Amniotic stem cell (primary cell): ENCODE measurements around the gene GNAI3.

Source experiments
- DNase-seq: peaks from one replicate; lab custom pipeline; 2025; lab: John Stamatoyannopoulos, UW

The GNAI3 gene

GRCh38 chr1:109637446-109637845, 89.0 kb downstream of the GNAI3 start:
- no peak for DNase-seq

- no peak for DNase-seq
These were observed 90.8 kb downstream of the GNAI3 start for GRCh38 chr1:109639063-109639840.

GRCh38 chr1:109639841-109640184, 91.4 kb downstream of the GNAI3 start:
- DNase-seq = no peak

GRCh38 chr1:109640285-109640865, 92.0 kb downstream of the GNAI3 start:
- no peak for DNase-seq

GRCh38 chr1:109641078-109641740, 92.8 kb downstream of the GNAI3 start:
- no peak for DNase-seq

- no peak for DNase-seq
These were observed 93.4 kb downstream of the GNAI3 start for GRCh38 chr1:109641861-109642260.

- DNase-seq = no peak
These were observed 94.2 kb downstream of the GNAI3 start for GRCh38 chr1:109642626-109643025.

GRCh38 chr1:109643385-109644230, 95.2 kb downstream of the GNAI3 start:
- DNase-seq = no peak

GRCh38 chr1:109644670-109645069, 96.3 kb downstream of the GNAI3 start:
- DNase-seq = no peak

GRCh38 chr1:109649491-109649914, 101.1 kb downstream of the GNAI3 start:
- DNase-seq = no peak

- no peak for DNase-seq
These were observed 102.2 kb downstream of the GNAI3 start for GRCh38 chr1:109650609-109651008.

GRCh38 chr1:109652402-109652801, 104.0 kb downstream of the GNAI3 start:
- DNase-seq = no peak

GRCh38 chr1:109653306-109653705, 104.9 kb downstream of the GNAI3 start:
- no peak for DNase-seq

GRCh38 chr1:109654519-109654918, 106.1 kb downstream of the GNAI3 start:
- DNase-seq = no peak

- DNase-seq = peak; percentile 28
These were observed 107.5 kb downstream of the GNAI3 start, which contains the start of gene GSTM4 for GRCh38 chr1:109655615-109656519. Gene GSTM4, plus strand, starts transcription at chr1:109656099. Its CDS starts 291 bp downstream, at chr1:109656390.

GRCh38 chr1:109657395-109657794, 109.0 kb downstream of the GNAI3 start:
- no peak for DNase-seq

- DNase-seq = no peak
These were observed 109.6 kb downstream of the GNAI3 start for GRCh38 chr1:109657970-109658369.

- no peak for DNase-seq
These were observed 110.2 kb downstream of the GNAI3 start for GRCh38 chr1:109658533-109659042.

GRCh38 chr1:109659145-109659544, 110.7 kb downstream of the GNAI3 start:
- no peak for DNase-seq

- DNase-seq = no peak
These were observed 111.7 kb downstream of the GNAI3 start for GRCh38 chr1:109659997-109660690.
